SK-N-SH (cell line): ENCODE results near the gene CYP2B6. TPM values are rescaled to one million over a fixed set of nuclear protein-coding genes. Genes with fewer than 3 reads are reported as not detected.

Source experiments
- EZH2phosphoT487 ChIP-seq: fragments of 200-600 bp; sonication (generic); IDR thresholded peaks from 2 replicates; pipeline ENCODE4 v1.6.1; 2017; ENCODE audit warnings: low read depth, mixed run types, mild to moderate bottlenecking, antibody characterized with exemption, moderate library complexity, borderline replicate concordance
- IRF3 ChIP-seq: fragments of 150-350 bp; IDR thresholded peaks from 2 replicates; pipeline ENCODE4 v1.6.1; 2016; ENCODE audit warnings: mild to moderate bottlenecking, low read depth, low read length
- PBX3 ChIP-seq: IDR thresholded peaks from 2 replicates; pipeline ENCODE4; 2012
- RFX5 ChIP-seq: IDR thresholded peaks from 2 replicates; pipeline ENCODE4 v1.6.1; 2012; ENCODE audit warnings: mild to moderate bottlenecking, improper control_type of control experiment, low read length
- USF2 ChIP-seq: fragments of 150-350 bp; IDR thresholded peaks from 2 replicates; pipeline ENCODE4 v1.6.1; 2017; ENCODE audit warnings: antibody characterized with exemption, low read length, low read depth, borderline replicate concordance
- polyA plus RNA-seq, 3 experiments: library from polyadenylated mRNA; depleted of rRNA; stranded (reverse); fragments of >200 nt; gene quantifications; 2 replicates each; pipeline ENCODE4 v1.2.3, GENCODE V29; 2012

CYP2B6 gene
- polyA plus RNA-seq, 1 of the 3 experiments (the other 2 are of a cell fraction): not detected

- TF ChIP-seq USF2 (no peak), EZH2phosphoT487 (no peak), IRF3 (no peak), RFX5 (no peak), PBX3 (no peak)
These were observed 74.0 kb downstream of the CYP2B6 start (continued) for GRCh38 chr19:41064974-41065569.

Other genes starting within 250 kb of the CYP2B6 start
- gene ACTMAP, start 240.8 kb upstream of the CYP2B6 start, polyA plus RNA-seq (2012; rRNA removed): 4.5 and 6.4 TPM in 2 replicates
- 69.5 and 121 TPM in 2 replicates for gene SNRPA, start 240.1 kb upstream of the CYP2B6 start, polyA plus RNA-seq (2012; rRNA removed)
- gene MIA, start 215.8 kb upstream of the CYP2B6 start, polyA plus RNA-seq (2012; rRNA removed): 0.47 TPM in 1 of 2 replicates, not detected in the other
- 49.1 and 53.2 TPM in 2 replicates for gene RAB4B, start 213.0 kb upstream of the CYP2B6 start, polyA plus RNA-seq (2012; rRNA removed)
- gene EGLN2, start 192.1 kb upstream of the CYP2B6 start, polyA plus RNA-seq (2012; rRNA removed): 39.7 and 43.0 TPM in 2 replicates
- gene CYP2A6, start 140.8 kb upstream of the CYP2B6 start, polyA plus RNA-seq (2012; rRNA removed): not detected in 2 replicates
- gene CYP2A7, start 109.1 kb upstream of the CYP2B6 start, polyA plus RNA-seq (2012; rRNA removed): not detected in 2 replicates
- not detected in 2 replicates for gene CYP2A13, start 97.2 kb downstream of the CYP2B6 start, polyA plus RNA-seq (2012; rRNA removed)
- gene CYP2F1, start 123.2 kb downstream of the CYP2B6 start, polyA plus RNA-seq (2012; rRNA removed): not detected in 2 replicates
- gene CYP2S1, start 201.9 kb downstream of the CYP2B6 start, polyA plus RNA-seq (2012; rRNA removed): 0.50 and 0.67 TPM in 2 replicates
- 78.8 and 82.6 TPM in 2 replicates for gene AXL, start 227.9 kb downstream of the CYP2B6 start, polyA plus RNA-seq (2012; rRNA removed)